Testis (tissue), 2 donors: ENCODE results near the gene SMIM36.

Experiments used
- CTCF ChIP-seq, 3 experiments: fragments of 450-650 bp in 2 of 3; fragments of 200-600 bp in 1 of 3; sonication (generic) in 1 of 3; IDR thresholded peaks; one replicate each; pipeline ENCODE4 v1.5.1; 2016 to 2019; ENCODE audit warnings: antibody characterized with exemption in 3 of 3, mild to moderate bottlenecking in 2 of 3, moderate library complexity in 1 of 3
- POLR2A ChIP-seq: fragments of 450-650 bp; IDR thresholded peaks from one replicate; pipeline ENCODE4 v1.6.1; 2017; ENCODE audit warnings: antibody characterized with exemption, mild to moderate bottlenecking, moderate library complexity

GRCh38 chr17:55407641-55408566, 103.3 kb downstream of the SMIM36 start:
- TF ChIP-seq CTCF (IDR thresholded peaks at IDR 0.05) (no peak), POLR2A (no peak)
